Temporal lobe (tissue), 2 donors: ENCODE measurements around the gene COPB2. TPM values are rescaled to one million over a fixed set of nuclear protein-coding genes. Genes with fewer than 3 reads are reported as not detected.

Experiments used
- small RNA-seq: library from RNA; depleted of rRNA; stranded (forward); fragments of <200 nt; gene quantifications from one replicate; pipeline ENCODE3, GENCODE V24; 2014; ENCODE audit warnings: low replicate concordance
- total RNA-seq: library from RNA; depleted of rRNA; stranded (reverse); fragments of >200 nt; gene quantifications from one replicate; pipeline ENCODE4 v1.2.3, GENCODE V29; 2014

Gene COPB2
- total RNA-seq, 1 donor from 2014 or later = 70.1 TPM

Small RNAs within 50 kb of the gene (small RNA-seq; reads per million reads assigned to genes)
- gene RF00026 = not detected

Other genes starting within 250 kb of the COPB2 start
- 47.2 TPM for gene MRPS22, start 45.6 kb downstream of the COPB2 start, total RNA-seq
- gene RBP2, start 86.9 kb upstream of the COPB2 start, total RNA-seq = not detected
- 35.7 TPM for gene RBP1, start 150.1 kb upstream of the COPB2 start, total RNA-seq